GM21423 (cell line): Measurements from ENCODE around the gene CMPK1.

Experiments used
- ATAC-seq: cut with Tn5 transposase; IDR thresholded peaks from one replicate; pipeline ENCODE4 v1.9.1; 2021; ENCODE audit warnings: mild to moderate bottlenecking, moderate library complexity; ENCODE audit not compliant: unreplicated experiment

The CMPK1 gene

DNA sequence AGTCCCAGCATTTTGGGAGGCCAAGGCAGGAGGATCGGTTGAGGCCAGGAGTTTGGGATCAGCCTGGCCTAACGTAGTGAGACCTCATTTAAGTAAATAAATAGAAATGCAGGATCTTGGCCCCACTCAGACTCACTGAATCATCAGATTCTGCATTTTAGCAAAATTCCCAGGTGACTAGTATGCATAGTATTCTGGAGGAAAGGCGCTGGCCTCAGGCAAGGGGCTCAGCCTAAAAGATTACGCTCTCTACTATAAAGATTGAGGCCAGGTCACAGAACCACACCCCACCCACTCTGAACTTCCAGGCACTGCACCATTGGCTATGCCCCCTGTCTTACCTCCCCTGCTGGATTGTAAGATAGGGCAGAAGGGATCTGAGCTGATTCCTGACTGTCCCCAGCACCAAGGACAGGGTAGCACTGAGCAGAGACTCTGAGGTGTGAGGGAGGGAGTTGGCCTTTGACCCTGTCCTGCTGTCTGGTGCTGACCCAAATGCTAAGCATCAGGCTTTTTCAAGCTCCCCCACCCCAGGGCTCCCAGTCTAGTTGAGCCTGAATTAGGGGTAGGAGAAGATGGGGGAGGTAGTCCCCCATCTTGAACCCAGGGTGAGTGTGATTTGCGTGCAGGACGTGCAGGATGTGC, 85.2 kb downstream of the CMPK1 start:
- no peak for ATAC-seq

DNA sequence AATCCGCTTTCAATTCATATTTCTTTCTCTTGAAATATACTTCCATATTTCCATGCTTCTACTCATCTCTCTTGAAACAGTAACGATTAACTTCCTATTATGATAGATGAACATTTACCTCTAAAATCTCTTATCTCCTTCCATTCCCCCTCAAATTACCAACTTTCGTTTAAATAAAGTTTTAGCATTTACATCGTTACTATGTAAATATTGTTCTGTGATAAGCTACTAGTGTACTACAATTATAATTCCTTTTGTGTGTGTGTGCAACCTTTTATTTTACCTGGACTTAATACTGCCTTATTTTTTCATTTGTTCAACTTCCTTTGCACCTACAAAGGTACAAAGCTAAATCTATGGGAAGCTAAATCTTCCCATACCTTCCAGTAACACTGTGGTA, 87.0 kb downstream of the CMPK1 start:
- no peak for ATAC-seq

DNA sequence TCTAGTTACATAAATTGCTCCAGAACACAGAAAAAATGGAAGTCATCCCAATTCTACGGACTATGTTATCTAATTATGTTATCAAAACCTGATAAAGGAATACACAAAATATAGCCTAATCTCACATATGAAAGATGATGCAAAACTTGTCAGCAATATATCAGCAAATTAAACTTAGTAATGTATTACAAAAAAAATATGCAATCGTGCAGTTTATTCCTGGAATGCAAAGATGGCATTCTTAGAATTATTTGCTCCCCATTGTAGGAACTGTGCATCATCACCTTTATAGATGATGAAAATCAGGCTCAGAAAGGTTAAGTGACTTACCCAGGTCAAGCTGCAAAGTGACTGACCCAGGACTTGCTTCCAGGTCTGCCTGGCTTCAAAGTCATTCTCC, 90.3 kb downstream of the CMPK1 start:
- no peak for ATAC-seq

DNA sequence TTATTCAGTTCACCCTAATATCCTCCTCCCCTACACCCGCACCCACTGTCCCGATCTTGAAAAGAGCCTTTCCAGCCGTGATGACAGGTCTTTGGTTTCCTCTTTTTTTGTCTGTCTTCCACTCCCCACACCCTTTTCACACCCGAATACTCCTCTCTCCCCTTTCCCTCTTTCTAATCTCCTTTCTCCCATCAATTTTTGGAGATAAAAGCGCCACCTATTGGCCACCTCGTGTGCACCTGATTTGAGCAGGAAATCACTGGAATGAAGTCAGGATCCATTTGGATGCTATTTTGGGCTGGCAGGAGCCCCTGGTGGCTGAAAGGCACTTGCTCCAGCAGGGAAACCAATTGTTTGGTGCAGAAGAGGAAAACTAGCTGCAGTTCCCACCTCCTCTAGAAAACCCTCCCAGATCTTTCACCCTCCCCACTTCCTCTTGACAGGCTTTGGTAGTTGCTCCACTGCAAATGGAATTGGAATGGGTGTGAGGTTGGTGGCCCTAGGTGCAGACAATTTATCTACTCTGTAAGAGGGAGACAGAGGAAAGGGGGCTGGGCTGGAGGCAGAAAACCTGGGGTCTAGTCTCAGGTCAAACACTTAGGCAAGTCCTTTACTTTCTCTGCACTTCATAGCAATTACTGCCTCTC, 90.9 kb downstream of the CMPK1 start:
- ATAC-seq = no peak
